Measurements from ENCODE around the gene SLC2A4RG.
"Not testable (repeated sequence)": the region's sequence is repeated elsewhere in the genome, so short reads cannot be mapped to it uniquely, and the experiment has no call there.

DNA sequence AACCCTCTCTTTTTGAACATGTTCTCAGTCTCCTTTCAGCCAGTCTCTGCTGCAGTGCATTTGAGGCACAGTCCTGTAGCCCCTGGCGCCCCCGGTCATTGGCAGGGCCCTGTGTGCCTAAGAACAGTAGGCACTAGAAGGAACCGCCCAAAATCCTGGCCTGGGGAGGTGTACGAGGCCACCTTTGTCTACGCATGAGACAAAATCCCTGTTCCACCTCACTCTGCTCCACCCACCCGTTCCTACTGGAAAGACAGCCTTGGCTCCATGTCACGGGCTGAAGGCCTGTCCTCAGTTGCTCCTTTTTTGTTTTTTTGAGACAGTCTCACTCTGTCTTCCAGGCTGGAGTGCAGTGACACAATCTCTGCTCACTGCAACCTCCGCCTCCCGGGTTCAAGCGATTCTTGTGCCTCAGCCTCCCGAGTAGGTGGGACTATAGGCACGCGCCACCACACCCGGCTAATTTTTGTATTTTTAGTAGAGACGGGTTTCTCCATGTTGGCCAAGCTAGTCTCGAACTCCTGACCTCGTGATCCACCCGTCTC, 9.3 kb upstream of the SLC2A4RG start:
- TF ChIP-seq EZH2 (IDR thresholded peaks at IDR 0.05; ENCODE audit: borderline replicate concordance, low read length): not testable (repeated sequence)
- TF ChIP-seq, protein P1, sequence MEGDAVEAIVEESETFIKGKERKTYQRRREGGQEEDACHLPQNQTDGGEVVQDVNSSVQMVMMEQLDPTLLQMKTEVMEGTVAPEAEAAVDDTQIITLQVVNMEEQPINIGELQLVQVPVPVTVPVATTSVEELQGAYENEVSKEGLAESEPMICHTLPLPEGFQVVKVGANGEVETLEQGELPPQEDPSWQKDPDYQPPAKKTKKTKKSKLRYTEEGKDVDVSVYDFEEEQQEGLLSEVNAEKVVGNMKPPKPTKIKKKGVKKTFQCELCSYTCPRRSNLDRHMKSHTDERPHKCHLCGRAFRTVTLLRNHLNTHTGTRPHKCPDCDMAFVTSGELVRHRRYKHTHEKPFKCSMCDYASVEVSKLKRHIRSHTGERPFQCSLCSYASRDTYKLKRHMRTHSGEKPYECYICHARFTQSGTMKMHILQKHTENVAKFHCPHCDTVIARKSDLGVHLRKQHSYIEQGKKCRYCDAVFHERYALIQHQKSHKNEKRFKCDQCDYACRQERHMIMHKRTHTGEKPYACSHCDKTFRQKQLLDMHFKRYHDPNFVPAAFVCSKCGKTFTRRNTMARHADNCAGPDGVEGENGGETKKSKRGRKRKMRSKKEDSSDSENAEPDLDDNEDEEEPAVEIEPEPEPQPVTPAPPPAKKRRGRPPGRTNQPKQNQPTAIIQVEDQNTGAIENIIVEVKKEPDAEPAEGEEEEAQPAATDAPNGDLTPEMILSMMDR (conservative IDR thresholded peaks at IDR 0.05 in 1 of 2, IDR thresholded peaks at IDR 0.05 in 1 of 2; ENCODE audit: extremely low read depth in 1 of 2, insufficient read depth in 1 of 2, low read depth in 1 of 2, low read length in 2 of 2): not testable (repeated sequence)
